GM19372 (cell line): ENCODE measurements around the gene WHRN.

ENCODE experiments used
- ATAC-seq: cut with Tn5 transposase; IDR thresholded peaks from one replicate; pipeline ENCODE4 v1.9.1; 2021; ENCODE audit warnings: mild to moderate bottlenecking, low read depth, moderate library complexity; ENCODE audit not compliant: unreplicated experiment

Gene WHRN

DNA sequence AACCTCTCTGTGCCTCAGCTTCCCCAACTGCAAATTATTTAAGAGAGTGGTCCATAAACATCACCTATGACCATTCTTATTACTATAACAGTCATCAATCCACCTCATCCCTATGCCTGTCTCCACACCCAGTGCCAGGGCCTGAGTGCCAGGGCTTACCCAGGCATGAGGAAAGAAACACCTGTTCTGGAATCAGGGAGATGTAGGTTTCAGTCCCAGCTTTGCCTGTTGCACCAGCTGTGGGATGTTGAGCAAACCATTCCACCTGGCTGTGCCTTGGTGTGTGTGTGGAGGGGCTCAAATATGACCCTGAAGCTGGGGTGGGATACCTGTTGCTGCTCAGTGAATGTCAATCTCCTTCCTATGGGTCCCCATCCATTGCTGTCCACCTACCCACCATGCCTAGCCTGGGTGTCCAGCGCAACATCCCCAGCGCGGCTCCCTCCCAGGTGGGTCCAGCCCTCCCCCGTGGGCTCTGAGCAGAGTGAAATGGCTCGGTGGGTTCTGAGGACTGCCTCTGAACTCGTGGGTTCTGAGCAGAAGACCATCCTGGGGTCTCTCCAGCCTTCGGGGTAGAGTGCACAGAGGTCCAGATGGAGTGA lies 133.8 kb downstream of the WHRN start:
- ATAC-seq = no peak

DNA sequence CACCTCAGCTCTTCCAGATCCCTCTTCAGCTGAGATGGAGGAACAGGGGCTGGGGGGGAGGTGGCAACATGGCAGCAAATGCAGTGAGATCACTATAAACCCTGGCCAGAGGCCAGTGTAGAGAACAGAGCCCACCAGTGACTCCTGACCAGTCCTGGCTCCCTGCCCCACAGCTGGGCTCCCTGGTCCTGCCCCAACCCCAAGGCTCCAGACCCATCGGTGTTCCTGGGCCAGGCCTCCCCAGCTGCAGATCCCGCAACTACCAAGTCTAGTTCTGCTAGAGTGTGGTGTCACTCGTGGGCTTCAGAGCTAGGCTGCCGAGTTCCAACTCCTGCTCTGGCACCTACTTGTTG lies 134.3 kb downstream of the WHRN start:
- ATAC-seq = no peak

DNA sequence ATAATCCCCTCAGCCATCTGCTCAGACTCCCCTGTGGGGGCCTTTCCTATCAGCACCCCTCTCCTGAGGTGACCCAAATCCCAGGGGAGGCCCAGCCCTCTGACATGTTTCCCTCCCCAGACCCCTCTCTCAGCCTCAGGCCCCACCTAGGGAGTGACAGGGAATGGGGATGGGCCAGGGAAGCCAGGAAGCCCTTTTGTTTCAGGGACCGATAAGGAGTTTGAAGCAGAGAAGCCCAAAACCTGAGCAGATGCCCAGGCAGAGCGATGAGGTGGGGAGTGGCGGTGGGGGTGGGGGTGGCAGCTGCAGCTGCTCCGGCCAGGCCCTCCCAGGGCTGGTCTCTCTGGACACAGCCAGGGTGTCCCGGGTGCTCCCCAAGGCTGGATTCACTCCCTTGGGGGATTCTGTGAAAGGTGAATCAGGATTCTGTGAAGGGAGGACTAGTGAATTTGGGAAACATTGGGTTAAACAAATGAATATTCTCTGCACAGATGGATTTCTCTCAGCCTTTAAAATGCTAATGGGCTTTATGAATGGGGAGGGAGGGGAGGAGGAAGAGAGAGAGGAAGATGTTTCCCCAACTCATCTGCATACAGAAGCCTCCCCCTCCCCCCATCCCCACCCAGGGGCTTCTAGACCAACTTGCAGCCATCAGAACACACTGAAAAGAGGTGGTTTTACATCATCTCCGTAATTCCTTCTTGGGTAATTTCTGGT lies 134.9 kb downstream of the WHRN start:
- ATAC-seq = no peak

DNA sequence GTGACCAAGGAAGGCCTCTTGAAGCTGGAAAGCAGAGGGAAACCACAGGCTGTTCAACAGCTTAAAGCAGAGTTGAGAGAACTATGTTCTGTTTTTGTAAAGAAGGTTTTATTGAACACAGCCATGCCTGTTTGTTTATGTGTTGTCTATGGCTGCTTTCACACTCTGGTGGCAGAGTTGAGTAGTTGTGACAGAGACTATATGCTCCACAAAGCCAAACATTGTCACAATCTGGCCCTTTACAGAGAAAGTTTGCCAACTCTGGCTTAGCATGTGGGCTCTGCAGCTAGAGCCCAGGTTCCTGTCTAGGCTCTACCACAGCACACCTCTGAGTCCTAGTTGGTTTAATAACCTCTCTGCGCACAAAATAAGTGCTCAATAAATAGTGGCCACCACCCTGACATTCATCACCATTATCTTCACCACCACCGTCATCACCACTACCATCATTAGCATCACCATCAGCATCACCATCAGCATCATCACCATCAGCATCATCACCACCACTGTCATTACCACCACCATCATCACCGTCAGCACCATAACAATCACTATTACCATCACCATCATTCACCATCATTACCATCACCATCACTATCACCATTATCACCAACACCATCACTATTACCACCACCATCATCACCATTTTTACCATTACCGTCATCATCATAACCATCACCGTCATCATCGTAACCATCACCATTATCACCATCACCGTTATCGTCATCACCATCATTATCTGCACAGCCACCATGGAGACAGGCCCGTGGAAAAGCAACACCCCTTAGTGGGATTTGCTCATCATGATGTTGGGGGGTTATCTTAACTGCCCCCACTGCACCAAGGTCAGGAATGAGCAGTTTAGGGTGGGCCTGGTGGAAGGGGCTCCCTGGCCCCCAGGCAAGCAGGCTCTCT lies 135.8 kb downstream of the WHRN start:
- ATAC-seq = no peak

DNA sequence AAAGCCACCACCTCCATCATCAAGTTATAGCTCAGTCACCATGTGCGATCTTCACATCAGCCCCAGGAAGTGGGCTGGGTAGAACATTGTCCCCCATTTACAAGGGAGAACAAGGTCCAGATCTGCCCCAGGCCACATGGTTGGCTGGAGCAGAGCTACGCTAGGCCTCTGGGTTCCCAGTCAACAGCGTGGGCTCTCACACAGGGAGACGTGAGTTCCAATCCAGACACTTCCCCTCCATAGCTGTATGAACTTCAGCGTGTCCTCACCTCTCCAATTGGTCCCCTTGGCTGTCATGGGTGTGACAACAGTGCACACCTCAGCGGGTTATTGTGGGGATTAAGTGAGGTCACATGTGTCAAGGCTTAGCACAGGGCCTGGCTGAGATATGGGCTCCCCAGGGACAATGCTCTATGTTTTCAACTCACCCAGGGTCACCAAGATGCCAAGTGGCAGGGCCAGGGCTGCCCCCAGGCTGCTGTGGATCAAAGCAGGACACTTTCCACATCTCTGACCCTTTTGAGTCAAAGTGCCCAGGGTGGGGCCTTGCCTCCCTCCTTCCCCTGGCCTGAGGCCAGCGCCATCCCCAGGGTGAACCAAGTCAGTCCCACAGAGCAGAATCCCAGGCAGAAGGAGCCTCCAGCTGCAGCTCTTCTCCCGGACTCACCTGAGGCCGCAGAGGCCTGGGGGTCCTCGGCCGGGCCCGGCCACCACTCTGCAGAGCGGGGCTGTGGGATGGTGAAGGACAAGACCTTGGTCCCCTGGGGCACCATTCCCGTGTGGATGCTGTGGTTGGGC lies 137.3 kb downstream of the WHRN start:
- ATAC-seq = no peak

DNA sequence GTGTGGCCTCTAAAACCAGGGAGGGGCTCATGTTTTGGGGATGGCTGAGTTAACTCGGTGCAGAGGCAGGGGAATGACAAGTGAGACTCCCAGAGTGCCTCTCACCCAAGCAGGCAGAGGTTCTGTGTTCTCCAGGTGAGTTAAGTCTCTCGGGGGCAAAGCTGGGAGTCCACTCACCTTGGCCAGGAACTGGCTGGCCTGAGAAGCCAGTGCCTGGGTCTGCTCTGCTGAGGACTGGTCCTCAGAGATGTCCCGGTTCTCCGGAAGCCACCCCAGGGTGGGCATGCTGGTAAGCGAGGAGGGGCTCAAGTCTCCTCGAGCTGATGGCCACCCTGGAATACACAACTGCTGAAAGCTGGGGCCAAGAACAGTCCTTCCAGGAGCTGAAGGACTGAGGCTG lies 137.9 kb downstream of the WHRN start:
- ATAC-seq = no peak

DNA sequence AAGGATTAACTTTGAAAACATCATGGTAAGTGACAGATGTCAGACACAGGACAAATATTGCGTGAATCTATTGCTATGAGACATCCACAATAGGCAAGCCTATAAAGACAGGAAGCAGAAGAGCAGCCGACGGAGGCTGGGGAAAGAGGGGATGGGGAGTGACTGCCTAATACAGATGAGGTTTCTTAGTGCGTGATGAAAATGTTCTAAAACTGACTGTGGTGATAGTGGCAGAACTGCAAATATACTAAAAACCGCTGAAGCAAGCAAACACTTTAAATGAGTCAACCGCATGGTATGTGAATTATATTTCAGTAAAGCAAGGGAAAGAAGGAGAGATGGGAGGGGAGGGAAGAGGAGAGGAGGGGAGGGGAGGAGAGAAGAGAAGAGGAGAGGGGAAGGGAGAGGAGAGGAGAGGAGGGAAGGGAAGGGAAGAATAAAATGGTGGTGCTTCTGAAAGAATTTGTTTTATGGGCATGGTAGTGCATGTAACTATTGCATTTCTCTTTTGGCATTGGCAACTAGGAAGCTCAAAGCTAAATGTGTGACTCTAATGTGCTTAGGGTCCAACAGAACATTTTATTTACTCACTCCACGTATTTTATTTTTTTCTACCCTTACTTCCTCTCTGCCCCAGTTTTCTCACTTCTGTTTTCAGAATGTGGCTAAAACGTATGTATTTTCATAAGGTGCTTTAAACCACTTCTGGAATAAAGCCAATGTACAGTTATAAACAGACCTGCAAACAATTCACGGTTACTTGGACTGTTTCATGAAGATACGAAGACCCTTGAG lies 138.7 kb downstream of the WHRN start:
- ATAC-seq = peak; percentile 56

DNA sequence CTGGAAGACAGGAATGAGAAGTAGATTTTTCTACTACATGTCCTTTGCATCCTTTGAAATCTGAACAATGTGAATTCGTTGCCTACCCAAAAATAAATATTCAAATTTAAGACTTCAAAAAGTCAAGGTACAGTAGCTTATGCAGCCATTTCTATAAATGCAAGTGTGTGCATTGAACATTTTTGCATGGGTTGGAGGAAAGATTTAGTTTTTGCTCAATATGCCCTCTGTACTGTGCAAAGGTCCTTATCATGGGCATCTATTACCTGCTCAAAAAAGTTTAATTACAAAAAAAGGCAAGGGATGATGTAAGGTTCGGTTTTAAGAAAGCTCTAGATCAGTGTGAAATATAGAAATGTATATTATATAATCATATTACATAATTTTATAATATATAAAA lies 140.1 kb downstream of the WHRN start:
- no peak for ATAC-seq

DNA sequence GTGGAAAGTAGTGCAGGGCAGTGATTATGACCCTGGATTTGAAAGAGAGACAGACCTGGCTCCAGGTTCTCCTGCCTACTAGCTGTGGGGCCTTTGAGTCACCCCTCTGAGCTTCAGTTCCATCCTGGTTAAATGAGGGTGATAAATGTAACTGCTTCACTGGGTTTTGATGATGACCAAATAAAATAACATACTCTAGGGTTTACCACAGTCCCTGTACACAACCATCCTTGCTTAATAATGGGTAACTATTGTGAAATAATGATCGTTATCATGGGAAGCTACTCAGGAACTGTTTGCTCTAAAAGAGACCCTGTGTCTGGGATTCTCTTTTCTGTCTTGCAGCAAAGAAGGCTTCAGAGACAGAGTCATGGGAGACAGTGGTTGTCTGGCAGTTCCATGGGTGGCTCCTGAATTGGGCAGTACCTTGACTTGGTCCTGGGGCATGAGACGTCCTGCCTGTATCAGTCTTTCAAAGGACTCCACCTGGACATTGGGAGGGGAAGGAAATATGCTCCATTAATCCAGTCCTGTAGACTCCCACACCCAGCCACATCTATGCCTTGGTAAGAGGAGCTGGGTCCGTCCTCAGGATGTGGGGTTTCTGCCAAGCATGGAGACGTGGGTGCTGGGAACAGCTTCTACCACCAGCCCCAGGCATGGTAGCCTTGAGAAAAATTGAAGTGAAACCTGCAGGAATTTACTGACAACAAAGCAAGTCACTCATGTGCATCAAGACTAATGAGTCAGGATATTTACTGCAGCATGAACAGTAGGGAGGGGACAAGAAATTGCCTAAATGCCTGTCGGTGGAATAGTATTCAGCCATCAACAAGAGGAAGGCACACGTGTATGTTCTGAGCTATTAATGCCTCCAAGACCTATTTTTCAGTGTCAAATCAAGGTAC lies 140.9 kb downstream of the WHRN start:
- ATAC-seq = no peak

DNA sequence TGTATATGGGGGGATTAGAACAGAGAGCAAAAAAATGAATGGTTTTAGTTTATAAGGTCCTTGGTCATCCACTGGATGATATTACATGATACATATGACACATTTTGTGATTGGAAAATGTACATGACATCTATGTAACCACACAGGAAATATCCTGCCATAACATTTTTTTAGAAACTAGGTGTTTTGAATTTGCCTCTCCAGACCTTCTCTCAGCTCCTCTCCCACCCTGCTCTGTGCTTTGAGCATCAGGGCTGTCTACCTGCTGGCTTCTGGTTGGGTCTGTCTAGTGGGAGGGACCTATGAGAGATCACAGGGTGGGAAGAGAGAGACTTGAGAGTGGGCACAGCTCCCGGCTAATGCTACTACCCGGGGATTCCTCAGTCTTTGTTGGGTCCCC lies 141.8 kb downstream of the WHRN start:
- no peak for ATAC-seq

DNA sequence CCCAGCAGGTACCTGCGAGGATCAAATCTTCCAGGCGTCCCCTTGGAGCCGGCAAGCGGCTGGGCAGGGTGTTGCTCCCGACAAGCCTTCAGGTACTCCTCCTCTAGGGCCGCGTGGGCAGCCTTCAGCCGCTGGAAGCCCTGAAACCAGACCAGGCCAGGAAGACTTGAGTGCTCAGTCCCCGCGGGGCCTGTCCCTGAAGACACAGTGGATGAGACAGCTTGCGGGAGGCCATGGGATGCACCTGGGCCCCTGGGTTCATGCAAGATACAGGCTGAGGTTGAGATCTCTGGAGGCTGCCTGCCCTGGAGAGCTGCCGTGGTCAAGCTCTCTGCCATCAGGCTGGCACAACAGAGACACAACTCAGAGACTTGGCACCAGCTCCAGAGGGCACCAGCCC lies 142.9 kb downstream of the WHRN start:
- ATAC-seq = no peak

DNA sequence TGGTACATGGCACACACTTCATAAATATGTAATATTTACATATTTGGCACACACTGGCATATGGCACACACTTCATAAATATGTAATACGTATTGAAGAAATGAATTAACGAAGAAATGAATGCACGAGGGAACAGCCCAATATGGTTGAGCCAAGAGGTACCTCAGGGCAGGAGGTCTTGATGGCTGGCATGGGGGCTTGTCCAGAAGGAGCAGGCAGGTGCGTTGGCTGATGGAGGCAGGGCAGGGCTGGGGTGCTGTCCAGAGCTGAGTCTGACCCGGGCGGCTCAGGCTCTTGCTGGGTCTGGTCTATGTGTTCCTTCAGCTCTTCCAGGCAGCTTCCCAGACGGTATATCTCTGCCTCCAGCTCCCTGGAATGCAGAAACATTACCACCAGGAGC lies 143.7 kb downstream of the WHRN start:
- no peak for ATAC-seq

DNA sequence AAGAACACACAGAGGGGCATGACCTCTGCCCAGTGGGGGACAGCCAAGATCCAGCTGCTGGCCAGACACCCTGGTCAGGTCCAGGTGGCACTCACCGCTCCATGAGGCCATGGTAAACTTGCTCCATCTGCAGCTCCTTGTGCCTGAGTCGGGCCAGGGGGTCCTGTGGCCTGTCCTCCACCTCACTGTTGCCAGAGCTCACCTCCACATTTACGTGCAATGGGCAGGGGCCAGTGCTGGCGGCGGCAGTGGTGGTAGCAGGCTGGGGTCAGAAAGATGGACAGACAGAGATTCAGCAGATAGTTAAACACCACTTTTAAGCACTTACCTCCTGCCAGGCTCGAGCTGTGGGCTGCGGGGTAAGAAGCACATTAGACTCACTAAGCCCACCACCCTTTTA lies 145.5 kb downstream of the WHRN start:
- no peak for ATAC-seq

DNA sequence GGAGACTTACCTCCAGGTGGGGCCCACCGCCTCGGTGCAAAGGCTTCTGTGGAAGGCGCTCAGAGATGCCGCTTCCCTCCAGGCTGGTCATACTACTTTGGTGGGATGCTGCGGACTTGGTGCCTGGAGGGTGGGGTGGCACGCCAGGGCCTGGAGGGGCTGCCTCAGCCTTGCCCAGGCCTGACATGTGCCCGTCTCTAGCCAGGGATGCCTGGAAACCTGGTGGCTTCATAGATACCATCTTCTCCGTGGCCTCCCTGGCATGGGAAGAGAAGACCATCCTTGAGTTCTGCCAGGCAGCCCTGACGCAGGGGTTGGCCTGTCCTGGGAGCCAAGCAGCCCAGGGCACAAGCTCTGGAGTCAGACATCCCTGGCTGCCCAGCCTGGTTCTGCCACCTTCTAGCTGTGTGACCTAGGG lies 147.4 kb downstream of the WHRN start:
- ATAC-seq = no peak

DNA sequence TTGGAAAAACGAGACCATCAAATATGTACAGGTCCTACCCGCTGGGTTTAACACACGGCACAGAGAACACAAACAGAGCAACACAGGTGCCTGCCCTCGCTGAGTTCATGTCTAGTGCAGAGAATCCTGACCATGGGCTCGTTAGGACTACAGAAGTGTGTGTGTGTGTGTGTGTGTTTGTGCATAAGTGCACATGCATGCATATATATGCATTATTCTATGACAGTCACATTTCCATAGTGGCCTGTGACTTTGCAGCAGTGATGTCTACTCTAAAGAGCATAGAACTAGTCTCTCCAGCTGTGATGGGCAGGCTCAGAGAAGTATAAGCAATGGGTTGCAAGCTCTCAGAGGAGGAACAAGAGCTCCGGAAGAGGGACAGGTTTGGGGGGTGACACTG lies 147.9 kb downstream of the WHRN start:
- ATAC-seq = no peak

DNA sequence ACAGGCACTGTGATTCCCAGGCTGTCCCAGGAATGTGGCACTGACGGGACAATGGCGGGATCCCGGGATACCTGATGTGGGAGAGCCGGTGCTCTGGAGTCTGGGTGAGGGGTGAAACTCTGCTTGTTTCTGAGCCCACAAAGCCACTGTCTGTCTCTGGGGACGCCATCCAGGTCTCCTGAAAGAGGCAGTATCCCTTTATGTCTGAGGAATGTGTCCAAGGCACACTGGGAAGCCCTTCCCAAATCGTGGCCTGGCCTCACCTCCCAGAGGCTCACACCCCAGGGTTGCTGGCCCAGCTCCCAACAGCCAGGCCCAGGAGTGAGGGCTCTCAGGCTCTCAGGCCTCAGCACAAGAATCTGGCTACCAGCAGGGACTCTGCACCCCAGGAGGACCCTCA lies 148.5 kb downstream of the WHRN start:
- no peak for ATAC-seq

DNA sequence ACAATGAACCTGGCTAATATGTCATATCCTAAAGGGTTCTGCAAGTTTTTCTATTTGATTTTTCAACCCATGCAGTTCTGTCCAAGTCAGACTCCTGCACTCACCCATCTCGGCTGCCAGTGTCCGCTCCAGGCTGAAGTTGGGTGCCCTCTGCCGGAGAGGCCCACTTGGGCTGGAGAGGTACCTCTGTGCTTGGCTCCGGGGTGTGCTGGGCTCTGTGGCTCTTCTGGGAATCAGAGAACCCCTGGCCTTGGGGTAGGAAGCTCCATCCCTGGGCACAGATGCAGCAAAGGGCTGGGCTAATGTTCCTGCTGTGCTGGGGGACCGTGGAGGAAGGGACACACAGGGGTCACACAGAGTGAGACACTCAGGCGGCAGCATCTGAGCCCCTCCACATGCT lies 149.5 kb downstream of the WHRN start:
- ATAC-seq = no peak
